GM10266 (cell line): Measurements from ENCODE around the gene TMEM156.
"Not testable (repeated sequence)": the region's sequence is repeated elsewhere in the genome, so short reads cannot be mapped to it uniquely, and the experiment has no call there.

Experiments used
- DNase-seq: peaks from one replicate; pipeline ENCODE4 v3.0.0; 2012; ENCODE audit errors: extremely low spot score
- CTCF ChIP-seq: IDR thresholded peaks from 2 replicates; pipeline ENCODE4 v1.5.1; 2012; ENCODE audit warnings: mild to moderate bottlenecking, low read depth; ENCODE audit not compliant: control insufficient read depth, insufficient read depth; ENCODE audit errors: missing control alignments

Gene TMEM156

GRCh38 chr4:38967260-38968095 lies 64.7 kb downstream of the TMEM156 start:
- TF ChIP-seq CTCF, result no peak
- no peak for DNase-seq

- DNase-seq, result no peak
- TF ChIP-seq CTCF, result no peak
Measured at GRCh38 chr4:38965866-38966265, 66.3 kb downstream of the TMEM156 start.

- no peak for TF ChIP-seq CTCF
- DNase-seq, result no peak
Measured at GRCh38 chr4:38964942-38965775, 67.0 kb downstream of the TMEM156 start.

GRCh38 chr4:38959248-38959647 lies 73.0 kb downstream of the TMEM156 start:
- DNase-seq, result not testable (repeated sequence)

GRCh38 chr4:38958453-38959190 lies 73.6 kb downstream of the TMEM156 start:
- no peak for TF ChIP-seq CTCF
- DNase-seq, result no peak

GRCh38 chr4:38957893-38958292 lies 74.3 kb downstream of the TMEM156 start:
- TF ChIP-seq CTCF, result no peak
- DNase-seq, result no peak

- DNase-seq, result no peak
- no peak for TF ChIP-seq CTCF
Measured at GRCh38 chr4:38957261-38957815, 74.9 kb downstream of the TMEM156 start.
